ENCODE measurements around the gene EDEM3. TPM values are rescaled to one million over a fixed set of nuclear protein-coding genes. Genes with fewer than 3 reads are reported as not detected.
A peak's percentile ranks its signal among the peaks of the same experiment; 100 is the strongest.
"Not testable (repeated sequence)": the region's sequence is repeated elsewhere in the genome, so short reads cannot be mapped to it uniquely, and the experiment has no call there.

EDEM3 gene
- 30.3 and 46.2 TPM in 2 replicates for total RNA-seq

GRCh38 chr1:184754476-184755225 lies at the start of gene EDEM3:
Gene EDEM3 (minus strand): TSS chr1:184754858. CDS start chr1:184754646, 212 bp downstream.
- peak; percentile 100 for DNase-seq (ENCODE audit: low read depth in 2 of 2)

- DNase-seq (ENCODE audit: low read depth in 2 of 2) = no peak
Observed at GRCh38 chr1:184804220-184804619, 49.6 kb upstream of the EDEM3 start.

- no peak for DNase-seq (ENCODE audit: low read depth in 2 of 2)
Observed at GRCh38 chr1:184803180-184803492, 48.5 kb upstream of the EDEM3 start.

GRCh38 chr1:184802354-184803179 lies 47.9 kb upstream of the EDEM3 start:
- DNase-seq (ENCODE audit: low read depth in 2 of 2) = no peak

- DNase-seq (ENCODE audit: low read depth in 2 of 2) = peak; percentile 80 to 93
Observed at GRCh38 chr1:184801503-184801902, 46.8 kb upstream of the EDEM3 start.

- no peak for DNase-seq (ENCODE audit: low read depth in 2 of 2)
Observed at GRCh38 chr1:184800876-184801275, 46.2 kb upstream of the EDEM3 start.

- no peak for DNase-seq (ENCODE audit: low read depth in 2 of 2)
Observed at GRCh38 chr1:184793967-184794366, 39.3 kb upstream of the EDEM3 start.

- peak; percentile 13 to 98 for DNase-seq (ENCODE audit: low read depth in 2 of 2)
Observed at GRCh38 chr1:184792450-184792969, 37.9 kb upstream of the EDEM3 start.

- DNase-seq (ENCODE audit: low read depth in 2 of 2) = peak in 1 of 2 donors; percentile 45
Observed at GRCh38 chr1:184791550-184791900, 36.9 kb upstream of the EDEM3 start.

- no peak for DNase-seq (ENCODE audit: low read depth in 2 of 2)
Observed at GRCh38 chr1:184790642-184791549, 36.2 kb upstream of the EDEM3 start.

GRCh38 chr1:184789884-184790283 lies 35.2 kb upstream of the EDEM3 start:
- DNase-seq (ENCODE audit: low read depth in 2 of 2) = no peak

GRCh38 chr1:184788970-184789369 lies 34.3 kb upstream of the EDEM3 start:
- DNase-seq (ENCODE audit: low read depth in 2 of 2) = no peak

GRCh38 chr1:184785529-184785928 lies 30.9 kb upstream of the EDEM3 start:
- no peak for DNase-seq (ENCODE audit: low read depth in 2 of 2)

- not testable (repeated sequence) for DNase-seq (ENCODE audit: low read depth in 2 of 2)
Observed at GRCh38 chr1:184783723-184784122, 29.1 kb upstream of the EDEM3 start.

GRCh38 chr1:184781941-184782340 lies 27.3 kb upstream of the EDEM3 start:
- no peak for DNase-seq (ENCODE audit: low read depth in 2 of 2)

GRCh38 chr1:184775885-184776284 lies 21.2 kb upstream of the EDEM3 start:
- DNase-seq (ENCODE audit: low read depth in 2 of 2) = no peak

- DNase-seq (ENCODE audit: low read depth in 2 of 2) = no peak
Observed at GRCh38 chr1:184775329-184775728, 20.7 kb upstream of the EDEM3 start.

- DNase-seq (ENCODE audit: low read depth in 2 of 2) = no peak
Observed at GRCh38 chr1:184773762-184774320, 19.2 kb upstream of the EDEM3 start.

- no peak for DNase-seq (ENCODE audit: low read depth in 2 of 2)
Observed at GRCh38 chr1:184771190-184771691, 16.6 kb upstream of the EDEM3 start.

GRCh38 chr1:184770181-184770979 lies 15.7 kb upstream of the EDEM3 start:
- DNase-seq (ENCODE audit: low read depth in 2 of 2) = no peak
